Left ventricle myocardium superior (tissue), 1 donor: ENCODE data around the gene CCT8. TPM values are rescaled to one million over a fixed set of nuclear protein-coding genes. Genes with fewer than 3 reads are reported as not detected.
"Not testable (repeated sequence)": the region's sequence is repeated elsewhere in the genome, so short reads cannot be mapped to it uniquely, and the experiment has no call there.

ENCODE experiments used
- ATAC-seq: fragments of 200-7000 bp; cut with Tn5 transposase; one replicate; pipeline ENCODE4 v1.9.1; 2020; ENCODE audit warnings: mild to moderate bottlenecking, moderate library complexity
- DNase-seq: peaks from one replicate; pipeline ENCODE4 v3.0.0-alpha.2; 2020
- intact Hi-C: fragments of 100-400 bp; cut with micrococcal nuclease; formaldehyde crosslinking; loops from one replicate; pipeline ENCODE4 v1.11.0; 2022
- total RNA-seq: library from RNA; stranded (reverse); fragmentation: NEBNext Ultra II Directional; extraction: Animal tissue kit (Norgen Biotek cat#: 25700); gene quantifications from one replicate; pipeline ENCODE4 v1.2.1, GENCODE V29; 2021
- donor health status: DM: no; HTN: yes; CAD: no; lungs with severe emphysema.

Gene CCT8
- total RNA-seq, 1 donor from 2014 or later: 108 TPM

DNA sequence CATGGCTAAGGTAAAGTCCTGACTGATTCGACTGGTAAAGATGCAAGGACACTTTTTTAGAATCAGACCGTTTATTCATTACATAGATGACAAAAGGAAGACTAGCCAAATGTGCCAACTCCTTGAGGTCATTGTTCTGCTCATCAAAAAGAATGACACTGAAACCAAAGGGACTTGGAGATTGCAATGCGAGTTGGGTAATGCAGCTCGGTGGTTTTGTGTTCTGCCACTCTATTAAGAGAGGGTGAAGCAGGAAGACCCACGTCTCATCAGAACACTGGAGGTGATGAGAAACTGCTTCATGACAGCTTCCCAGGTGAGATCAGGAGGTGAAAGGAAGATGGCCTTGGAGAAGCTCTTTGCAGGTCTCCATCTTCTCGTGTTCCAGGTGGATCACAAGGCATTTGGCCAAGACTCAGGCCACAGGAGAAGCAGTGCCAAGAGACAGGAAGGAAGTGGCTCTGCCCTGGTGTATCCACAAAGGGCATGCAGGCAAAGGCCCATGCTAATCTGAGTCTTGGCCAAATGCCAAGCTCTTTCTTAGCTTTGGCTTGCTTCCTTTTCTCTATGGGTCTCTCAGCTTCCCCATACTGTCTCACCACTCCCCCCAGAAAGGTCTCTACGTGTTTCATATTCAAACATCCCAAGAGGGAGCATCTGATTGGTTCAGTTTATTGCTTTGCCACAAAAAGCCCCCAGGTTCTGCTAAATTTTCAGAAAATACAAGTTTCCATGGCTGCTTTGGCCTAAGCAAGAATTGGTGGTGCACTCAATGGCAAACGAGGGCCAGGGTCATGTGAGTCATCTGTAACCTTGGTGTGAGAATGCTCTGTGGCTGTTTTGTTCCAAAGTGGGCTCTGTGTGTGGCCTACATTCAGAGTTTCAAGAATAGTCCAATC, 5.7 kb upstream of the CCT8 start:
- intact Hi-C loops: no loop called here
- DNase-seq: no peak
- ATAC-seq: peak; percentile 38

- DNase-seq (no peak), ATAC-seq (no peak)
- intact Hi-C loops: no loop called here
Measured at GRCh38 chr21:29077651-29078090, 4.2 kb upstream of the CCT8 start.

GRCh38 chr21:29076731-29077640, 3.5 kb upstream of the CCT8 start:
- intact Hi-C loops: not testable (repeated sequence)
- peak; percentile 4 for ATAC-seq

GRCh38 chr21:29075706-29076466, 2.4 kb upstream of the CCT8 start:
- ATAC-seq (no peak), DNase-seq (no peak)
- intact Hi-C loops: no loop called here

More at GRCh38 chr21:29076731-29077640, 3.5 kb upstream of the CCT8 start:
- peak; percentile 66 for DNase-seq

DNA sequence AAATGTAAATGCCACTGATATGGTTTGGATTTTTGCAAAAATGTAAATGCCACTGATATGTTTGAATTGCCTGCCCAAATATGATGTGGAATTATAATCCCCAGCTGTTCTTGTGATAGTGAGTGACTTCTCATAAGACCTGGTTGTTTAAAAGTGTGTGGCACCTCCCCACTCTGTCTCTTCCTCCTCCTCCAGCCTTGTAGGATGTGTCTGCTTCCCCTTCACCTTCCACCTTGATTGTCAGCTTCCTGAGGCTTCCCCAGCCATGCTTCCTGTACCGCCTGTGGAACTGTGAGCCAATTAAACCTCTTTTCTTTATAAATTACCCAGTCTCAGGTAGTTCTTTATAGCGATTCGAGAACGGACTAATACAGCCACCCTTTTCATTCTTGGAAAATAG, 1.3 kb upstream of the CCT8 start:
- no peak for DNase-seq
- ATAC-seq: no peak
- intact Hi-C loops: no loop called here

GRCh38 chr21:29074007-29074376, 544 bp upstream of the CCT8 start:
- intact Hi-C loops: no loop called here

GRCh38 chr21:29072873-29073221, 601 bp downstream of the CCT8 start:
- intact Hi-C loops: no loop called here
- no peak for ATAC-seq
- no peak for DNase-seq

More at GRCh38 chr21:29074007-29074376, 544 bp upstream of the CCT8 start:
- DNase-seq: no peak
- peak; percentile 52 for ATAC-seq

GRCh38 chr21:29064850-29065481, 8.5 kb downstream of the CCT8 start:
- intact Hi-C loops: no loop called here
- ATAC-seq (no peak), DNase-seq (no peak)

DNA sequence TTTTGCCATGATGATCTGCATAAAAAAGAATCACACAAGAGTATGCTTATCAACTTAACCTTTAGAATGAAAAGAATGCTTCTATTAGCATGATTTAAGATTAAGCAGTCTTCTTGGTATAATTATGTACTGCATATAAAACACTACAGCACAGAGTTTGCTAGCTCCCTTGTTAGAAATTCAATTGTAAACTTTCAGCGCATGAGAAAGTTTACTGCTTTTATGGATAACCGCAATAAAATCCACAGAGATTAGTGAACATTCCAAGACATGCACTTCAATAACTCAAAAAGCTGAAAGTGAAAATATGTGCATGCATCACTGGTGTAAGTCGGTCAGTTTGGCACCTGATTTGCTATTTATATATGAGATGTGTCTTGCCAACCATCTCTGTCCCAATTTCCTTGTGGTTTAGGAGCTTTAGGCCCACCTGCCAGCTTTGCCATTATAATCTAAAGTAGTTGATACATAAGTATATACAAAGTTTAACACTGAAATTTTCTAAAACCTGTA, 16.9 kb downstream of the CCT8 start:
- DNase-seq (no peak), ATAC-seq (no peak)
- intact Hi-C loops: no loop called here

- intact Hi-C loops: no loop called here
Measured at GRCh38 chr21:29056005-29056404, 17.4 kb downstream of the CCT8 start.

DNA sequence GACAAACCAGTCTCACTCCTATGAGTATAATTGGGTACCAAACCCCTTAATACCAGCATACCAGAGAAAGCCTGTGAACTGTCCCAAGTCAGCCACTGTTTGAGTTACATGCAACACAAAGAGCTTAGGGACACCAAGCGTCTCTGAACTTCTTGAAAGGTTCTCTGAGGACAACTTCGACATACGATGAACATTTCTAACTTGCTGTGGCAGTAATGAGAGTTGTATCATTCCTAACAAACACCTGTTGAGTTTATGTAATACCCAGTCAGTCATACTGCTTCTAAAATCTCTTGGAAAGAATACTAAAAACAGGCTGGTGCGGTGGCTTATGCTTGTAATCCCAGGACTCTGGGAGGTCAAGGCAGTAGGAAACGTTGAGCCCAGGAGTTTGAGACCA, 18.4 kb downstream of the CCT8 start:
- intact Hi-C loops: no loop called here
- ATAC-seq: no peak
- DNase-seq: no peak

More at GRCh38 chr21:29056005-29056404, 17.4 kb downstream of the CCT8 start:
- ATAC-seq: no peak
- DNase-seq: no peak

DNA sequence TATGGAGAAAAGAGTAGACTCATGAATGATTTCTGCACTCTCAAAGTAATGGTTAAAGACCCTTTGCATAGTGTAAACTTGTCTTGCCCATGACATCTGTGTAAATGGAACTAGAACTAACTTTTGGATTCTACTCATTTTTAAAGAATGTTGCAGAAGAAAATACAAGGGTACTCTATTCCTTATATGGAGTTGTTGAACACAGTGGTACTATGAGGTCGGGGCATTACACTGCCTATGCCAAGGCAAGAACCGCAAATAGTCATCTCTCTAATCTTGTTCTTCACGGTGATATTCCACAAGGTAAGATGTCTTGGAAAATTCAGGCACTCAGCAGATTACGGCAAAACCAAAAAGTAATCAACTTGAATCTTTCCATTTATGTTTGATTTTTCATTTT, 19.8 kb downstream of the CCT8 start:
- DNase-seq (no peak), ATAC-seq (no peak)
- intact Hi-C loops: no loop called here

DNA sequence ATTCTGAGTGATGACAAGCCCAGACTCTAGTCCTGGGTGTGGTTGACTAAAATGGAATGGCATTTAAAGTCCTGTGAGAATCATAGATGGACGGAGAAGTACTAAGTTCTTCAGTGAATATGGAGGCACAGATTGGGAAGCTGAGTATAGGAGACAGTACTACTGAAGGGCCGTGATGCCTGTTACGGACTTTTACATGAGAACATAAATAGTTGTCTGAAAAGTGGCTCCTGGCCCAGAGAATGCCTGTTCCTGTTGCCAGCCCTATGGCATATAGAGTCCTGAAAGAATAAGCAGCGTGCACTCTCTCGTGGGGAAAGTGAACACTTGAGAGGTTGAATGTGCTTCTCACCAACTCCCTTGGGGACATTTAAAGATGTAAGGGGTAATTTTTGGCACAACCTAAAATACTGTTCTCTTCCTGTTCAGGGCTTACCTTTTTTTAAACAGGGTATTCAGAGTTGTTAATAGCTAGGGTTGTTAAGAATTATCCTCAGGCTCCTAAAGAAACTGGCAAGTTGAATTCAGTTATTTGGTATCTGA, 20.4 kb downstream of the CCT8 start:
- intact Hi-C loops: no loop called here
- no peak for ATAC-seq

GRCh38 chr21:29052224-29052623, 21.2 kb downstream of the CCT8 start:
- intact Hi-C loops: no loop called here
- DNase-seq: no peak
- ATAC-seq: no peak

More for the DNA sequence above, 20.4 kb downstream of the CCT8 start:
- no peak for DNase-seq

GRCh38 chr21:29034678-29035077, 38.8 kb downstream of the CCT8 start:
- intact Hi-C loops: no loop called here
- ATAC-seq (no peak), DNase-seq (no peak)

- DNase-seq: no peak
- intact Hi-C loops: no loop called here
- ATAC-seq: no peak
Measured at GRCh38 chr21:29033871-29034270, 39.6 kb downstream of the CCT8 start.

- DNase-seq (no peak), ATAC-seq (no peak)
- intact Hi-C loops: no loop called here
Measured at GRCh38 chr21:29033301-29033700, 40.1 kb downstream of the CCT8 start.

GRCh38 chr21:29030909-29031308, 42.5 kb downstream of the CCT8 start:
- intact Hi-C loops: no loop called here
- no peak for ATAC-seq
- DNase-seq: no peak
